ENCODE data around the gene RBM34.
A peak's percentile ranks its signal among the peaks of the same experiment; 100 is the strongest.

The RBM34 gene

DNA sequence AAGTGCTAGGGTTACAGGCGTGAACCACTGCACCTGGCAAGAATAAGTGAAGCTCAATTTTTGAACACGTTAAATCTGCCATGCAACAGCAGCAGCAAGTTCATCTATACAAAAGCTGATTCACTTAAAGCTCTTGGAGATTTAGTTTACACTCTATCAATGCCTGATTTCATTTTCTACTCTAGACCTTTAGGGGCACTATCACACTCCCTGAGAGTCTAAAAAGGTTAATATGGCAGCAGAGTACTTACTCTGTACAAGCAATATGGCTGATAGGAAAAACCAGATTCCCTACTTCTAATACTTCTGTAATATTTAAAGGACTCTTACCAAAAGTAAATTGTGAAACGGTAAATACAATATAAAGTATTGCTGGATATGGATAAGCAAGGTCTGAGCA lies 4.8 kb downstream of the RBM34 start:
- no peak for DNase-seq (ENCODE audit: low read depth in 1 of 2, low spot score in 1 of 2)

DNA sequence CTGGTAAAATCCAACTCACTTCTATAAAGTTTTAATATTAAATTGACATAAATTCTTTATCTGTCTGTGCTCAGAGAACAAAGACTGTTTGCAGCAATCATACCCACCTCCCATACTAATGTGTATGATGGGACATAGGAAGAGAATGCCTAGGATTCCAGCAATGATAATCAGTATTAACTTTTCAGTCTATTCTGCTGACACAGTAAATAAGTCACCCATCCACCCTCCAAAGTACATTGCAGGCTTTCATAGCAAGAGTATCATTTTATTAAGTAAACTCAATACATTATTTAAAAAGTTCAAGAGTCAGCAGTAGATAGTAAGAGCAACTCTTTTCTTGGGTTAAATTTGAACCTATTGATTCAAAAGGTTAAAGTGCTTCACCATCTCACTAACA lies 8.8 kb downstream of the RBM34 start:
- no peak for DNase-seq (ENCODE audit: low read depth in 1 of 2, low spot score in 1 of 2)

DNA sequence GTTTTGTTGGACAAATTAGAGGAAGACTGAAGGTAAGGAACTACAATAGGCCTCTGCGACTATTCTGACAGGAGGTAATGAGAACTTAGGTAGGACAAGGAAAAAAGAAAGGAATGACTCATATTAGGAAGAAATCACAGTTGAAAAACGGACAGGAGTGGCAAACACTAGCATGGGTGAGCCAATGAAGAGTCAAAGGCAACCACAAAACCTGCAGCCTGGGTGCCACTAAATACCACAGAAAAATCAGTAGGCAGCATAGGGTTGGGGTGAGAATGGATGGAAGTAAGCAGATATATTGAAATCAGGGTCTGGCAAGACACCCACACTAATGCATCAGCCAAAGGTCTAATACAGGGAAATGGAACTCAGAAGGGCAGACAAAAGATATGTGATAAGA lies 10.0 kb downstream of the RBM34 start:
- no peak for DNase-seq (ENCODE audit: low read depth in 1 of 2, low spot score in 1 of 2)

DNA sequence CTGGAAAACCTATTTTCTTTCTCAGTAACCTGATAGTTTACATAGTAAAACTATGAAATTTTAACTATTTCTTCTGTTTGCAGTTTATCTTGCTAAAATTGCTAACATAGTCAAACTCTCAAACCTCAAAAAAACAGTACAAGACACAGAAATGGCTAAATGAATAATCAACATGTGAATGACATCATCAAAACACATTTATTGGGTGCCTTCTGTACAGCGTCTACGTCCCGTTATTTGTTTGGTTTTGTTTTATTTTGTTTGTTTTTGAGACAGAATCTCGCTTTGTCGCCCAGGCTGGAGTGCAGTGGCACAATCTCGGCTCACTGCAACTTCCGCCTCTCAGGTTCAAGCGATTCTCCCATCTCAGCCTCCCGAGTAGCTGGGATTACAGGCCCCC lies 11.2 kb downstream of the RBM34 start:
- DNase-seq (ENCODE audit: low read depth in 1 of 2, low spot score in 1 of 2) = no peak

DNA sequence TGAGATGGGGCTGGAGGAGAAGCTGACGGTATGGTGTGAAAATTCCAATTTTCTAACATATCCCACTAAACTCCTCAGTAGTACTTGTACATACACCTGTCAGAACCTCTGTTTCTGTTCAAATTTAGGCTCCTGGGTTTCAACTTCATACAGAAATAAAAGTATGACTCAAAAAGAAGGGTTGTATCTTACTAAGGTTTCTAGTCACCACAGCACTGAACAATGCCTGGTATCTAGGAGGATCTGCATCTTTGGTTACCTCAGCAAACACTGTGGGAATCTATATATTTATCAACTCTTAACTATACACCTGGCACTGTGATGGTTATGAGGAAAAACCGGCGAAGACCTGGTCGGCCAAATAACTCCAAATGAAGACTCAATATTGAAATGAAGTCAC lies 13.8 kb downstream of the RBM34 start:
- no peak for DNase-seq (ENCODE audit: low read depth in 1 of 2, low spot score in 1 of 2)

DNA sequence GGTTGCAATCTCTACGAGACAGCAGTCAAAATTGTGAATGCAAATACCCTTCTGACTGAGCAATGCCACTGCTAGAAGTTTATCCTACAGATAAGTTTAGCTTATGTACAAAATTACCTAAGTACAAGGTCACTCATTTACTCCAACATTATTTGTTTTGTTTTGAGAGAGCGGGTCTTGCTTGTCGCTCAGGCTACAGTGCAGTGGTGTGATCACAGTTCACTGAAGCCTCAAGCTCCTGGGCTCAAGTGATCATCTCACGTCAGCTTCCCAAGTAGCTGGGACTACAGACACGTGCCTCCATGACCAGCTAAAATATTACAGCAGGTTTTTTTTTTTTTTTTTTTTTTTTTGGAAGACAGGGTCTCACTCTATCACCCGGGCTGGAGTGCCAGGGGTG lies 15.4 kb downstream of the RBM34 start:
- DNase-seq (ENCODE audit: low read depth in 1 of 2, low spot score in 1 of 2) = no peak

DNA sequence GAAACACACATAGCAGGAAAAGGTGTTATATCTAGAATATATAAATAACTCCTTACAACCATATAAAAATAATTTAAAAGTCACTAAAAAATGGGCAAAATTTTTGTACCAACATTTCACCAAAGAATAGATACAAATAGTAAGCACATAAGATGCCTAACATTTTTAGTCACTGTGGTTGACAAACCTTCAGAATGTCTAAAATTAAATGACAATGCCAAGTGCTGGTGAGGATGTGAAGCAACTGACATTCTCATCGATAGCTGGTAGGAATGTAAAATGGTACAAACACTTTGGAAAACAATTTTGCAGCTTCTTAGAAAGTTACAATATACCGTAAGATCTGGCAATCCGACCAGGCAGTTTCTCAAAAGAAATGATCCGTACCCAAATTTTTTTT lies 18.1 kb downstream of the RBM34 start:
- no peak for DNase-seq (ENCODE audit: low read depth in 1 of 2, low spot score in 1 of 2)

DNA sequence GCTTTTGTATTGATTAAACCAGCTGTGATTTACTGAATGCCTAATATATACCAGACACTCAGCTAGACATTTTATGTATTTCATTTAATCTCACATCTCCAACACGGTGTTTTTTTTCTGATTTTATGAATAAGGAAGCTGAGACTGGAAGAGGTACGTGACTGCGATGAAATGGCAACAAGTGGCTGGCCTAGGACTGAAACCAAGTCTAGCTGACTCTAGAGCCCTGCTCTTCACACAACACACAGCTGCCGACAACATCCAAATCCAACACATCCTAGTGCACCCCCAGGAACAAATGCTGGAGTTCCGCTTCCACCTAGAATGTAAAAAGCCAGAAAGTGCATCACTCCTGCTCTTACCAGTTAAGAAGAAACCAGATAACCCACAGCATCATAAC lies 21.7 kb downstream of the RBM34 start:
- no peak for DNase-seq (ENCODE audit: low read depth in 1 of 2, low spot score in 1 of 2)

DNA sequence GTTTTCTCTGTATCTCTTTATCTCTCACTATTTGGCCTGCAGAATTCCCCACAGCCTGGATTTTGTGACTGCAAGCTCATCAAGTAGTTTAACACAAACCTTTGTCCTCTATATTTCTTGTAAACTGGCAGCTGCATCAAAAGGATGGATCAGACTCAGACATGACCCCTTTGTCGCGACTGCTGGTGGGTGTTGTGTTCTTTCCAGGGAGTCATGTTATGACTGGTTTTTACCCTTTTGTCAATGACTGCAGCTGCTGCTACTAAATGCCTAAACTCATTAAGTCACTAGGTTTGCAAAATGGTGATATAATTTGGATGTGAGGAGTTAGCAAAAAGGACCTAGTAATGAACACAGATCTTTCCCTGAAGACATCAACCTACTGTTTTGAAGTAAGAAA lies 22.2 kb downstream of the RBM34 start:
- no peak for DNase-seq (ENCODE audit: low read depth in 1 of 2, low spot score in 1 of 2)

DNA sequence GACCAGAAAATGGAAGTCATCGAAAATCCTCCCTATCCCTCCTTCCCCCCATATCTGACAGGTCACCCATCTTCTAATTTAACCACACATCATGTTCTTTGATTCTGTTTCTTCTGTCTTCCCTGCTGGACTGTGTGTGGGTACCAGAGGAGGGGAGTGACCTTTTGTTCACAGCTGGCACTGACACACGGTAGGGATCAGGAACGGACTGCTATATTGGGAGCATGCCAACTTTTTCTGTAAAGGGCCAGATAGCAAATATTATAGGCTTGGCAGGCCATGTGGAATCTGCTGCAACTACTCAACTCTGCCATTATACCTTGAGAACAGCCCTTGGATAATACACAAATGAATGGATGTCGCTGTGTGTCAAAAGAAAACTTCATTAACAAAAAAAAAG lies 24.9 kb downstream of the RBM34 start:
- no peak for DNase-seq (ENCODE audit: low read depth in 1 of 2, low spot score in 1 of 2)

DNA sequence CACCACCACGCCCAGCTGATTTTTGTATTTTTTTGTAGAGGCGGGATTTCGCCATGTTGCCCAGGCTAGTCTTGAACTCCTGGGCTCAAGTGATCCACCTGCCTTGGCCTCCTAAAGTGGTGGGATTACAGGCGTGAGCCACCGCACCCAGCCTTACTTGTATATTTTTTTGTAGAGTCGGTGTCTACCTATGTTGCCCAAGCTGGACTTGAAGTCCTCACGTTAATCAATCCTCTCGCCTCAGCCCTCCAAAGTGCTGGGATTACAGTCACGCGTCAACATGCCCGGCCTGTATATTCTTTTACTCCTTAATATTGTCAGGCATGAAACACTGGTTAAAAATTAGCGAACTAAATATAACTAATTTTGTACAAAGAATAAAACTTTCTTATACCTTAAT lies 26.9 kb downstream of the RBM34 start:
- no peak for DNase-seq (ENCODE audit: low read depth in 1 of 2, low spot score in 1 of 2)

DNA sequence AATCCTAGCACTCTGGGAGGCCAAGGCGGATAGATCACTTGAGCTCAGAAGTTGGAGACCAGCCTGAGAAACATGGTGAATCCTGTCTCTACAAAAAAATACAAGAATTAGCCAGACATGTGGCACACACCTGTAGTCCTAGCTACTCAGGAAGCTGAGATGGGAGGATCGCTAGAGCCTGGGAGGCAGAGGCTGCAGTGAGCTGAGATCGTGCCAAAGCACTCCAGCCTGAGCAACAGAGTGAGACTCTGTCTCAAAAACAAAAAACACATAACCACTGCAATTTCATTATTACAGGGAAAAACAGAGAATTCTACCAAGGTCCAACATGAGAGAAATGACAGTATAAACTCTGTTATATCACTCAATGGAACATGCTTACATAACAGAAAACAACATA lies 28.0 kb downstream of the RBM34 start:
- no peak for DNase-seq (ENCODE audit: low read depth in 1 of 2, low spot score in 1 of 2)

DNA sequence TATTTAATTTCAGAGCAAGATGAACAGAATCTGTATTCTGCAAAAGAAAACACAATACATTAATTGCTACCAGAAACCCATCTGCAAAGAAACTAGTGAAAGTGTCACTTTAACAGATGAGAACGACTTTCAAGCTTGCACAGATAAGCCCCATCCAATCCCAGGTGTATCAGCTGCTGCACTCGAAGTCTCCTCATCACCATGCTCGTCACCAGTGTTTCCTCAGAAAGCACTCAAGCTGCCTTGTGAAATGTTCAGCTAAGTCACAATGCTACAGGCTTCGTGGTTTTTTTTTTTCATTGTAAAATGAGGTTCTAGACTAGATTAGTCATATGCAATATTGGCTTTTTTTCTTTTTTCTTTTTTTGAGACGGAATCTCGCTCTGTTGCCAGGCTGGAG lies 29.1 kb downstream of the RBM34 start:
- DNase-seq (ENCODE audit: low read depth in 1 of 2, low spot score in 1 of 2) = no peak

DNA sequence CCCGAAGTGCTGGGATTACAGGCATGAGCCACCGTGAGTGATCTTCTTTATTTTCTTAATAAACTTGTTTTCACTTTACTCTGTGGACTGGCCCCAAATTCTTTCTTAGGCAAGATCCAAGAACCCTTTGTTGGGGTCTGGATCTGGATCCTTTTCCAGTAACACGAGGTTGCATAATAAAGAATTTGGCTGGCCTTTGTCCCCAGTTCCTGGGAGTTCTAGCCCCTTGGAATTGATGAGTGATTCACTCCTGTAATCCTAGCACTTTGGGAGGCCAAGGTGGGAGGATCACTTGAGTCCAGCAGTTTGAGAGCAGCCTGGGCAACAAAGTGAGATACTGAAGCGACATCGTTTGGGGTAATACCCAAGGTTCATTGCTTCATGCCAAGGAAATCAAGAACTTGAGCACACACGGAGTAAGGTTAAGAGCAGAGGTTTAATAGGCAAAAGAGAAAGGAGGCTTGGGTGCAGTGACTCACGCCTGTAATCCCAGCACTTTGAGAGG lies 30.2 kb downstream of the RBM34 start:
- no peak for DNase-seq (ENCODE audit: low read depth in 1 of 2, low spot score in 1 of 2)

DNA sequence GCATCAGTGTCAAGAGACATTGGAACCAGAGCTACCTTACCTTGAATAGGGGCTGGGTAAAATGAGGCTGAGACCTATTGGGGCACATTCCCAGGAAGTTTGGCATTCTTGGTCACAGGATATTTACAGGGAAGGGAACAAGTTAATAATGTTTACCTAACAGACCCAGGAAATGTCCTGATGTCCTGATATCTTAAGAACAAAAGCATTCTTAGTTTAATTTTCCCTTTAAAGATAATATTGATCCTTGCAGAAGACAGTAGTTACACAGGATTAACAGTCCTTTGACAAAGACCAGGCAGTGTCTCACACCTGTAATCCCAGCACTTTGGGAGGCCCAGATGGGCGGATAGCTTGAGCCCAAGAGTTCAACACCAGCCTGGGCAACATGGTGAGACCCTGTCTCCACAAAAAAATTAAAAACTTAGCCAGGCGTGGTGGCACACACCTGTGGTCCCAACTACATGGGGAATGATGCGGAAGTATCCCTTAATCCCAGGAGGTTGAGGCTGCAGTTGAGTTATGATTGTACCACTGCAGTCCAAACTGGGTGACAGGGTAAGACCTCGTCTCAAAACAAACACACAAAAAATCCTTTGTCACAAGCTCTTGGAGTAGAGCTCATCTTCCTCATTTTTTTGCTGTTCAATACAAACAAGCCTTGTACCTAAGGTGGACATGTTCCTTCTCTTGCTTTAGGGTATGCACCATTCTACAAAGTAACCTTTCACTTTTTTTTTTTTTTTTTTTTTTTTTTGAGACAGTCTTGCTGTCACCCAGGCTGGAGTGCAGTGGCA lies 31.1 kb downstream of the RBM34 start:
- DNase-seq (ENCODE audit: low read depth in 1 of 2, low spot score in 1 of 2) = no peak

DNA sequence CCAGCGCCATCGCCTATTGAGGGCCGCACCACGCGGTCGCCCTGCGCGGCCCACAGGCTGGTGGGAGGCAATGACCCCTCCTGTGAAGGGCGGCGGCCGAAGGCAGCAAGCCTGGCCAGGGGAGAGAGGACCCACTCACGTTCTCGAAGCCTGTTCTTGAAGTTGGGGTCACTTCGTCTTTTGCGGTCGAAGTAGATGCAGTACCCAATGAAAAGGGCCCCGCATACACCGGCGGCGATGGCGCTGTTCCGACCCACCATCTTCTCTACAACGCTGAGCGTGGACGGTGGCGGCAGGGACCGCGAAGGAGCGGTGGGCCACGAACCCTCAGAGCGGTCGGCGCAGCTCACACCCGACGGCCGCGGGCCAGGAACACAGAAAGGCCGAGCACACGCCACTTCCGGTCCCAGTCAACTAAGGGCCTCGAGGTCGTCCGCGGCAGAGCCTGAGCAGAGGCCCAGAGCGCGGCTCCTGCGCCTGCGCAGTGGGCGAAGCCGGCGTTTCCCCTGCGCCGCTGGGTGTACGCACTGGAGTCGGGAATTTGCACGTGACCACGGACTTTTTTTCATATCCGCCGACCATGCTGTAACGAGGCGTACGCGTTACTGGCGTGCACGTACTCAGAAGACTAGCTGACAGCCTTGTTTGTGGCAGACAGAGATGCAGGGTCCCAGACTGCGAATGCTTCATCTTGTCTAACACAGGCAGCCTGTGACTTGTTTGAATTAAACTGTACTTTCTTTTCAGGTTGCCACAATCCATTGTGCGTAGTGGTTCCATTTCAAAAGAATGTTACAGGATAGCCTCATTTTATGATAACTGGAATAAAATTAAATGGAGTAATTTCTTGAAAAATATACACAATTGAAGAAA lies 32.4 kb downstream of the RBM34 start, which contains the start of gene TOMM20:
Gene TOMM20, minus strand, starts transcription at position 382 of the 873 bp plus-strand sequence. Its CDS starts 122 bp downstream, at position 260.
- peak; percentile 88 to 91 for DNase-seq (ENCODE audit: low read depth in 1 of 2, low spot score in 1 of 2)

DNA sequence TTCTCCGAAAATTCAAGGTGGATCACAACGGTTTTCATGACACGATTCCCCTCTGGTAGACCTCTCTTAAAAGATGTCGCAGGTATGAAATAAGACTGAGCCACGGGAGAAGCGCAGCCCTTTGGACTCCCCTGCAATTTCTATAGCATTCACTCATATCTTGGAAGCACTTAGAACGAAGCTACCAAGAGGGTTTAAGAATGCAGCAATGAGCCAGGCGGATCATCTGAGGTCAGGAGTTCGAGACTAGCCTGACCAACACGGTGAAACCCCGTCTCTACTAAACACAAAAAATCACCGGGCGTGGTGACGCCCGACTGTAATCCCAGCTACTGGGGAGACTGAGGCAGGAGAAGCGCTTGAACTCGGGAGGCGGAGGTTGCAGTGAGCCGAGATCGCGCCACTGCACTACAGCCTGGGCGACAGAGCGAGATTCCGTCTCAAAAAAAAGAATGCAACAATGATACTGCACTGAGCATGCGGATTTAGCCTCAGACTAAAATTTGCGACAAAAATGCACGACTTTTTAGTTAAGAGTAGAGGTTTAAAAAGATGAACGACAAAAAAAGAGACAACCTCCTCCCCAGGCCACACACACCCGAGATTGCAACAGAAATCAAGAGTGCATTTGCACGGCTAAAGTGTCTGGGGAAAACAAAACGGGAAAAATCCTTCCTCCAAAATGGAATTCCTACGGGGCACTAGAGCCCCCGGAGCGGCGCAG lies 33.2 kb downstream of the RBM34 start:
- DNase-seq (ENCODE audit: low read depth in 1 of 2, low spot score in 1 of 2) = no peak

DNA sequence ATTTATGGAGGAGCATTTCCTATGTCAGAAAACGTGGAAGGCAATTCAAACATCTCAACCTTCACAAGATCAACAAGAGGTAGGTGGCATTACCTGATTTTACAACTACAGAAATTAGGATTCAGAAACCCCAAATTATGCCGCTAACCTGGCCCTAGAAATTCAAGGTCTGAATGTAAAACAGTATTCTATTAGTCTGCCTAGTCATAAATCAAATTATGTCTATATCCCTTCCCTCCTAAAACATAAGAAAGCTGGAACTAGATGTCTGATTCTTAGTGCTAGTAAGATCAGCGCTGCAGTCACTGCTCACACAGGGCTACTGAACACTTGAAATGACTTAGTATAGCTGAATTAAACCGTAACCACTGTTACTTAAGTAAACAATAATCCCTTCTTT lies 33.8 kb downstream of the RBM34 start:
- DNase-seq (ENCODE audit: low read depth in 1 of 2, low spot score in 1 of 2) = no peak

DNA sequence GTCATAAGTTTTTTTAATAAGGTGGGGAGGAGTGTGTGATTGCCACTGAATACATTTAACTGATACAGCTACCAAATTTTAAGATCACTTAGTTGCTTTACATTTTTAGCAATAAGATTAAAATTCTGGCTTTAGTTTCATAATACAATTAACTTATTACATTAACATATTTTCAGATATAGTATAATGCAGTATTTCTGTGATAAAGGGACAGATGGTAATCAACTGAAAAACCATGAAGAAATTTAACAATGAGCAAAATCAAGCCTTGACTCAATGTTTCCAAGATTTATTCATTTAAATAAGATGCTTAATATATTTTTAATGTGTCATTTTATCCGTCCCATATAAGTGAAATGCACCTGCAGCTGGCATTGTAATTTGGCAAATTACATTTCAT lies 36.4 kb downstream of the RBM34 start:
- no peak for DNase-seq (ENCODE audit: low read depth in 1 of 2, low spot score in 1 of 2)

DNA sequence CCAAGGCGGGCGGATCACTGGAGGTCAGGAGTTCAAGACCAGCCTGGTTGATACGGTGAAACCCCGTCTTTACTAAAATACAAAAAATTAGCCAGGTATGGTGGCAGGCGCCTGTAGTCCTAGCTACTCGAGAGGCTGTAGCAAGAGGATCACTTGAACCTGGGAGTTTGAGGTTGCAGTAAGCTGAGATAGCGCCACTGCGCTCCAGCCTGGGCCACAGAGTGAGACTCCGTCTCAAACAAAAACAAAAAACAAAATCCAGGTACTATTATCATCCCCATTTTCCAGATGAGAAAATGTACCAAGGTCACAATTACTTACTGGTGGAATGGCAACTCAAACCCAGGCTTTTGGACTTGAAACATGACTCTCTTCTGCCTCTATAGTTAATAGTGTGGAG lies 36.9 kb downstream of the RBM34 start:
- no peak for DNase-seq (ENCODE audit: low read depth in 1 of 2, low spot score in 1 of 2)

DNA sequence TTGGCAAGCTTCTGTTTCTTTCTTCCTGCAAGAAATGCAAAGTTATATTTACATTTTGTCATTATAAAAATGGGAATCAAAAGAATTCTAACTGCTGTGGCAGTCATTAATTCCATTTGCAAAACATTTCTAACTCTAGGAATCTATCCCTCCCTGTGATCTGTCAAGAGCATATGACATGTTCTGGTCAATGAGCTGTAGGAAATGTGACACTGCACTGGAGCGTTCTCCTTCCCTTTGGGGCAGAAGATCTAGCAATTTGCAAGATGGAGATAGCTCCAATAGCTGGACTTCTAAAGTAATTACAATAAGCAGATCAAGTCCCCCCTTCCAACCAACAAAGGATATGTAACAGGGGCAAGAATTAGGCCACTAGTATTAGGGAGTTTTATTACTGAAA lies 38.7 kb downstream of the RBM34 start:
- DNase-seq (ENCODE audit: low read depth in 1 of 2, low spot score in 1 of 2) = no peak
